ENCODE measurements around the gene PCED1B. TPM values are rescaled to one million over a fixed set of nuclear protein-coding genes. Genes with fewer than 3 reads are reported as not detected.
"Not testable (repeated sequence)": the region's sequence is repeated elsewhere in the genome, so short reads cannot be mapped to it uniquely, and the experiment has no call there.

Gene PCED1B
- total and polyA plus RNA-seq, 4 donors, result 0.55 to 3.6 (median 1.9) TPM

DNA sequence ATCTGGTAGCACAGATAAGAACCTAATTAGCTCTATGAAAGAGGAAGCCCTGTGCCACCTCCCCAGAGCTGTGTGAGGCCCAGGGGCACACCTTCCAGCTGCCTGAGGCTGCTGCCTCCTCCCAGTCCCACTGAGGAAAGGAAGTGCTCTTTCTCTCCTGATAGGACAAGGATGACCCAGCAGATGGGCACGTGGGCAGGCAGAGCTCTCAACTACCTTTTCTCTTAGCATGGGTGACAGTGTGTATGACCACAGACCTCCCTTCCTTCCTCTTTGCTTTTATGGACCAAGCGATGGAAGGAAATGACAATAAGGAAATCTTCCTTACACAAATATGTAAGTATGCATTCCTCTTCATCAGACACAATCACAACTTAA, 127.9 kb downstream of the PCED1B start:
- Histone ChIP-seq H3K27ac (ENCODE audit: low read depth, low read length) (no peak overlapping the region), H3K27me3 (ENCODE audit: control insufficient read depth, insufficient read depth, low read length) (no peaks in the 10 kb centered on the region), H3K9me3 (ENCODE audit: control insufficient read depth, insufficient read depth, low read length) (peaks cover 3% of the 10 kb centered on the region), H3K4me3 (ENCODE audit: low read depth, low read length) (no peak overlapping the region), H3K36me3 (ENCODE audit: control insufficient read depth, insufficient read depth, low read length) (no peaks in the 10 kb centered on the region), H3K4me1 (ENCODE audit: control insufficient read depth, insufficient read depth, low read length) (no peaks in the 10 kb centered on the region)
- DNase-seq (ENCODE audit: low read depth in 4 of 6, low spot score in 6 of 6), result no peak
- WGBS (ENCODE audit: insufficient coverage), result no CpG with 5 or more reads among the region's 2 CpGs

DNA sequence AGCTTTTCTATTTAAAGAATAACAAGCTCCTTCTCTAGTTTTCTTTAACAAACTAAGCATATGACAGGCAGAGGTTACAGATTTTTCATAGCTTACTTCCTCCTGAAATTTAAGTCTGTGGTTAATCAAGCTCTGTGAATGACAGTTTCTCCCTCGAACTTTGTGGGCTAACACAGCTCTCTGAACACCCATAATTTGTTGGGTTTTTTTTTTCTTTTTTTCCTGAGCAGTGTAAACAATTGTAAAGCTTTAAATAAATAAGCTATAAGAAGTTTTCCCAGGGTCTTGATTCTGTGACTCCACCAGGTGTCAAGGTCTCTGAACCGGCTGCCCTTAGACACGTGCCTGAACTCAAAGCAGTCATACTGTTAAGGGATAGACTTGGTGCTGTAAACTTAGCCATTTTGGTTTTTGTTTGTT, 128.4 kb downstream of the PCED1B start:
- H3K27ac ChIP-seq (ENCODE audit: low read depth, low read length), result no peak overlapping the region
- no peaks in the 10 kb centered on the region for H3K4me1 ChIP-seq (ENCODE audit: control insufficient read depth, insufficient read depth, low read length)
- no peak for DNase-seq (ENCODE audit: low read depth in 4 of 6, low spot score in 6 of 6)
- 57% methylated on average over 2 of the region's 3 CpGs for WGBS (ENCODE audit: insufficient coverage)
- no peaks in the 10 kb centered on the region for H3K27me3 ChIP-seq (ENCODE audit: control insufficient read depth, insufficient read depth, low read length)
- H3K9me3 ChIP-seq (ENCODE audit: control insufficient read depth, insufficient read depth, low read length), result peaks cover 3% of the 10 kb centered on the region
- no peak overlapping the region for H3K4me3 ChIP-seq (ENCODE audit: low read depth, low read length)
- H3K36me3 ChIP-seq (ENCODE audit: control insufficient read depth, insufficient read depth, low read length), result no peaks in the 10 kb centered on the region

GRCh38 chr12:47209014-47209413, 129.6 kb downstream of the PCED1B start:
- Histone ChIP-seq H3K4me1 (ENCODE audit: control insufficient read depth, insufficient read depth, low read length) (no peaks in the 10 kb centered on the region), H3K36me3 (ENCODE audit: control insufficient read depth, insufficient read depth, low read length) (no peaks in the 10 kb centered on the region), H3K27me3 (ENCODE audit: control insufficient read depth, insufficient read depth, low read length) (no peaks in the 10 kb centered on the region), H3K4me3 (ENCODE audit: low read depth, low read length) (no peak overlapping the region), H3K9me3 (ENCODE audit: control insufficient read depth, insufficient read depth, low read length) (peaks cover 3% of the 10 kb centered on the region), H3K27ac (ENCODE audit: low read depth, low read length) (no peak overlapping the region)
- 72% methylated on average over 5 of the region's 6 CpGs for WGBS (ENCODE audit: insufficient coverage)
- no peak for DNase-seq (ENCODE audit: low read depth in 4 of 6, low spot score in 6 of 6)

GRCh38 chr12:47210776-47211175, 131.4 kb downstream of the PCED1B start:
- Histone ChIP-seq H3K4me1 (ENCODE audit: control insufficient read depth, insufficient read depth, low read length) (no peaks in the 10 kb centered on the region), H3K36me3 (ENCODE audit: control insufficient read depth, insufficient read depth, low read length) (no peaks in the 10 kb centered on the region), H3K9me3 (ENCODE audit: control insufficient read depth, insufficient read depth, low read length) (no peaks in the 10 kb centered on the region), H3K27ac (ENCODE audit: low read depth, low read length) (no peak overlapping the region), H3K4me3 (ENCODE audit: low read depth, low read length) (no peak overlapping the region), H3K27me3 (ENCODE audit: control insufficient read depth, insufficient read depth, low read length) (no peaks in the 10 kb centered on the region)
- DNase-seq (ENCODE audit: low read depth in 4 of 6, low spot score in 6 of 6), result no peak
- WGBS (ENCODE audit: insufficient coverage), result no CpG with 5 or more reads among the region's 4 CpGs

- Histone ChIP-seq H3K4me1 (ENCODE audit: control insufficient read depth, insufficient read depth, low read length) (no peaks in the 10 kb centered on the region), H3K36me3 (ENCODE audit: control insufficient read depth, insufficient read depth, low read length) (no peaks in the 10 kb centered on the region), H3K27ac (ENCODE audit: low read depth, low read length) (no peak overlapping the region), H3K9me3 (ENCODE audit: control insufficient read depth, insufficient read depth, low read length) (no peaks in the 10 kb centered on the region), H3K4me3 (ENCODE audit: low read depth, low read length) (no peak overlapping the region), H3K27me3 (ENCODE audit: control insufficient read depth, insufficient read depth, low read length) (no peaks in the 10 kb centered on the region)
- DNase-seq (ENCODE audit: low read depth in 4 of 6, low spot score in 6 of 6), result no peak
Observed at GRCh38 chr12:47212701-47213039, 133.2 kb downstream of the PCED1B start.

GRCh38 chr12:47213396-47213795, 134.0 kb downstream of the PCED1B start:
- no peak for DNase-seq (ENCODE audit: low read depth in 4 of 6, low spot score in 6 of 6)
- no peaks in the 10 kb centered on the region for H3K36me3 ChIP-seq (ENCODE audit: control insufficient read depth, insufficient read depth, low read length)
- no peaks in the 10 kb centered on the region for H3K4me1 ChIP-seq (ENCODE audit: control insufficient read depth, insufficient read depth, low read length)
- no peaks in the 10 kb centered on the region for H3K9me3 ChIP-seq (ENCODE audit: control insufficient read depth, insufficient read depth, low read length)
- H3K27ac ChIP-seq (ENCODE audit: low read depth, low read length), result no peak overlapping the region
- H3K4me3 ChIP-seq (ENCODE audit: low read depth, low read length), result no peak overlapping the region
- H3K27me3 ChIP-seq (ENCODE audit: control insufficient read depth, insufficient read depth, low read length), result no peaks in the 10 kb centered on the region
- WGBS (ENCODE audit: insufficient coverage), result 100% methylated on average over 1 of the region's 3 CpGs

DNA sequence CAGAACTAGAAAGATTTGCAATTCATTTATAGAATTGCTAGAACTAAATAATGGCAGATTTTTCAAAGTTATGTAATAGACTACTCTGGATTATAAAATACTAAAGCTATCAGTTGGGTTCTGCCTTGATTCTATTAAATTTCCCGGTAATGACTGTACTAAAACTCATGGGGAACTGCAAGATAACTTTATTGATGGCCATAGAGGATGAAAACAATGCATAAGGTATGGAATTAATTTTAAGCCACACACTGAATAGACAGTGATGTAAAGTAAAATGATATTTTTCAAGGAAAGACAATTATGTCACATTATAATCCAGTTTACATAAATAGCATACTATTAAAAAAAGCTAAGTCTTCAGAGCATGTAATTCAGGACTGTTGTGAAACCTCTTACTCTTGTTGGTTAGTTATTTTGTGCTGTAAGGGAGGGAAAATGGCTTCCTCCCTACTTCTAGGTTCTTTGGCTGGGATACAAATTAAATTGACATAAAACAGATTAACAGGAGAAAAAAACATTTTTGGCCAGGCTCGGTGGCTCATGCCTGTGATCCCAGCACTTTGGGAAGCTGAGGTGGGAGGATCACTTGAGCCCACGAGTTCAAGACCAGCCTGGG, 134.7 kb downstream of the PCED1B start:
- no peak for DNase-seq (ENCODE audit: low read depth in 4 of 6, low spot score in 6 of 6)
- Histone ChIP-seq H3K27me3 (ENCODE audit: control insufficient read depth, insufficient read depth, low read length) (no peaks in the 10 kb centered on the region), H3K4me1 (ENCODE audit: control insufficient read depth, insufficient read depth, low read length) (no peaks in the 10 kb centered on the region), H3K4me3 (ENCODE audit: low read depth, low read length) (no peak overlapping the region), H3K9me3 (ENCODE audit: control insufficient read depth, insufficient read depth, low read length) (no peaks in the 10 kb centered on the region), H3K36me3 (ENCODE audit: control insufficient read depth, insufficient read depth, low read length) (no peaks in the 10 kb centered on the region), H3K27ac (ENCODE audit: low read depth, low read length) (no peak overlapping the region)
- WGBS (ENCODE audit: insufficient coverage), result no CpG with 5 or more reads among the region's 3 CpGs

GRCh38 chr12:47214771-47215170, 135.3 kb downstream of the PCED1B start:
- Histone ChIP-seq H3K4me3 (ENCODE audit: low read depth, low read length) (no peak overlapping the region), H3K27me3 (ENCODE audit: control insufficient read depth, insufficient read depth, low read length) (no peaks in the 10 kb centered on the region), H3K27ac (ENCODE audit: low read depth, low read length) (no peak overlapping the region), H3K9me3 (ENCODE audit: control insufficient read depth, insufficient read depth, low read length) (no peaks in the 10 kb centered on the region), H3K4me1 (ENCODE audit: control insufficient read depth, insufficient read depth, low read length) (no peaks in the 10 kb centered on the region), H3K36me3 (ENCODE audit: control insufficient read depth, insufficient read depth, low read length) (no peaks in the 10 kb centered on the region)
- no peak for DNase-seq (ENCODE audit: low read depth in 4 of 6, low spot score in 6 of 6)
- WGBS (ENCODE audit: insufficient coverage), result 90% methylated on average over 3 of the region's 7 CpGs

GRCh38 chr12:47216150-47216677, 136.8 kb downstream of the PCED1B start:
- H3K4me3 ChIP-seq (ENCODE audit: low read depth, low read length), result no peak overlapping the region
- H3K4me1 ChIP-seq (ENCODE audit: control insufficient read depth, insufficient read depth, low read length), result no peaks in the 10 kb centered on the region
- peak in 1 of 6 donors; percentile 11 for DNase-seq (ENCODE audit: low read depth in 4 of 6, low spot score in 6 of 6)
- no peaks in the 10 kb centered on the region for H3K27me3 ChIP-seq (ENCODE audit: control insufficient read depth, insufficient read depth, low read length)
- no peaks in the 10 kb centered on the region for H3K36me3 ChIP-seq (ENCODE audit: control insufficient read depth, insufficient read depth, low read length)
- no peaks in the 10 kb centered on the region for H3K9me3 ChIP-seq (ENCODE audit: control insufficient read depth, insufficient read depth, low read length)
- 90% methylated on average over 4 of the region's 8 CpGs for WGBS (ENCODE audit: insufficient coverage)
- H3K27ac ChIP-seq (ENCODE audit: low read depth, low read length), result no peak overlapping the region

DNA sequence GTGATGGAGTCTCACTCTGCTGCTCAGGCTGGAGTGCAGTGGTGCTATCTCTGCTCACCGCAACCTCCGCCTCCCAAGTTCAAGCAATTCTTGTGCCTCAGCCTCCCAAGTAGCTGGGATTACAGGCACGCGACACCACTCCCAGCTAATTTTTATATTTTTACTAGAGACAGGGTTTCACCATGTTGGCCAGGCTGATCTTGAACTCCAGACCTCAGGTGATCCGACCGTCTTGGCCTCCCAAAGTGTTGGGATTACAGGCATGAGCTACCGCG, 138.1 kb downstream of the PCED1B start:
- H3K27ac ChIP-seq (ENCODE audit: low read depth, low read length); H3K9me3 ChIP-seq (ENCODE audit: control insufficient read depth, insufficient read depth, low read length); H3K4me3 ChIP-seq (ENCODE audit: low read depth, low read length); H3K27me3 ChIP-seq (ENCODE audit: control insufficient read depth, insufficient read depth, low read length); DNase-seq (ENCODE audit: low read depth in 4 of 6, low spot score in 6 of 6); H3K4me1 ChIP-seq (ENCODE audit: control insufficient read depth, insufficient read depth, low read length); H3K36me3 ChIP-seq (ENCODE audit: control insufficient read depth, insufficient read depth, low read length): not testable (repeated sequence)
- WGBS (ENCODE audit: insufficient coverage), result 94% methylated on average over 2 of the region's 8 CpGs
